ENCODE measurements around the gene JUN. TPM values are rescaled to one million over a fixed set of nuclear protein-coding genes. Genes with fewer than 3 reads are reported as not detected.

JUN gene
- total RNA-seq, 3 donors from 2014 or later, result 119 to 880 (median 379) TPM

DNA sequence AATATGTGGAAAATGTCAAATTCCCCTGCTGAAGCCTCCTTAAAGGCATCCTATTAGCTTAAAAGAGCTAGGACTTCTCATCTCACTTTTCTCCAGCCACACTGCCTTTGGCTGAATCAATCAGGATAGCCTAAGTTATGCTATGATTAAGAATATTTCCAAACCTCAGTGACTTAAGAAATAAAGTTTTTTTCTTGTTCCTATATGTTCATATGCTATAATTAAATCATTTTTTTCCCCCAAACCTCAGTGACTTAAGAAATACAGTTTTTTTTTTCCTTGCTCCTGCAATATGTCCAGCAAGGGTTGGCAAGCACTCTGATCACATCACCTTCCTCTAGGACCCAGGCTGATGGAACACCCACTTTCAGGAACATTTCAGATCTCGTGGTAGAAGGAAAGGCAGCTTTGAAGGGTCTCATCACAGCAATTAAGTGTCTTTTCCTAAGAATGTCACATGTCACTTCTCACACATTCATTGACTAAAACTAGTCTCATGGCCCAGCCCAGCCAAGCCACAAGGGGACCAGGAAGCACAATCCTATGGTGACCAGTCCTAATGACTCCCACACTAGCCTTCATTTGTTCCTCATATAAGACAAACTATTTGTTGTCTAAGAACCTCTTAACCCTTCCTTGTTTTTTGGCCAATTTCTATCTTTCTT lies 6.3 kb upstream of the JUN start:
- TF ChIP-seq, protein P1, sequence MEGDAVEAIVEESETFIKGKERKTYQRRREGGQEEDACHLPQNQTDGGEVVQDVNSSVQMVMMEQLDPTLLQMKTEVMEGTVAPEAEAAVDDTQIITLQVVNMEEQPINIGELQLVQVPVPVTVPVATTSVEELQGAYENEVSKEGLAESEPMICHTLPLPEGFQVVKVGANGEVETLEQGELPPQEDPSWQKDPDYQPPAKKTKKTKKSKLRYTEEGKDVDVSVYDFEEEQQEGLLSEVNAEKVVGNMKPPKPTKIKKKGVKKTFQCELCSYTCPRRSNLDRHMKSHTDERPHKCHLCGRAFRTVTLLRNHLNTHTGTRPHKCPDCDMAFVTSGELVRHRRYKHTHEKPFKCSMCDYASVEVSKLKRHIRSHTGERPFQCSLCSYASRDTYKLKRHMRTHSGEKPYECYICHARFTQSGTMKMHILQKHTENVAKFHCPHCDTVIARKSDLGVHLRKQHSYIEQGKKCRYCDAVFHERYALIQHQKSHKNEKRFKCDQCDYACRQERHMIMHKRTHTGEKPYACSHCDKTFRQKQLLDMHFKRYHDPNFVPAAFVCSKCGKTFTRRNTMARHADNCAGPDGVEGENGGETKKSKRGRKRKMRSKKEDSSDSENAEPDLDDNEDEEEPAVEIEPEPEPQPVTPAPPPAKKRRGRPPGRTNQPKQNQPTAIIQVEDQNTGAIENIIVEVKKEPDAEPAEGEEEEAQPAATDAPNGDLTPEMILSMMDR (IDR thresholded peaks at IDR 0.05), result no peak
- TF ChIP-seq POLR2A (IDR thresholded peaks at IDR 0.05) (no peak), POLR2AphosphoS5 (IDR thresholded peaks at IDR 0.05) (no peak)
- Histone ChIP-seq H3K9me3 (peaks cover 0 to 5% of the 10 kb centered on the region in 2 donors), H3K36me3 (no peaks in the 10 kb centered on the region), H3K27me3 (no peaks in the 10 kb centered on the region), H3K27ac (no peak overlapping the region), H3K4me3 (no peak overlapping the region), H3K4me1 (no peaks in the 10 kb centered on the region)
- DNase-seq (ENCODE audit: low spot score in 2 of 2), result no peak
- intact Hi-C loops (cut with DNase I; ENCODE audit: low total_unique reads), result no loop called here

- H3K4me3 ChIP-seq, result no peak overlapping the region
- no peaks in the 10 kb centered on the region for H3K4me1 ChIP-seq
- TF ChIP-seq, protein P1 (IDR thresholded peaks at IDR 0.05), result no peak
- no peak for TF ChIP-seq POLR2A (IDR thresholded peaks at IDR 0.05)
- no peak for TF ChIP-seq POLR2AphosphoS5 (IDR thresholded peaks at IDR 0.05)
- H3K27me3 ChIP-seq, result no peaks in the 10 kb centered on the region
- DNase-seq (ENCODE audit: low spot score in 2 of 2), result no peak
- no peaks in the 10 kb centered on the region for H3K36me3 ChIP-seq
- H3K27ac ChIP-seq, result no peak overlapping the region
- intact Hi-C loops (cut with DNase I; ENCODE audit: low total_unique reads), result no loop called here
- H3K9me3 ChIP-seq, result peaks cover 0 to 5% of the 10 kb centered on the region in 2 donors
Measured at GRCh38 chr1:58789322-58789856, 5.5 kb upstream of the JUN start.

GRCh38 chr1:58788259-58788658 lies 4.4 kb upstream of the JUN start:
- no peak for DNase-seq (ENCODE audit: low spot score in 2 of 2)
- no peaks in the 10 kb centered on the region for H3K36me3 ChIP-seq
- H3K4me3 ChIP-seq, result no peak overlapping the region
- no peak overlapping the region for H3K27ac ChIP-seq
- intact Hi-C loops (cut with DNase I; ENCODE audit: low total_unique reads), result no loop called here
- H3K9me3 ChIP-seq, result peaks cover 0 to 5% of the 10 kb centered on the region in 2 donors
- H3K4me1 ChIP-seq, result no peaks in the 10 kb centered on the region
- TF ChIP-seq POLR2AphosphoS5 (IDR thresholded peaks at IDR 0.05) (no peak), POLR2A (IDR thresholded peaks at IDR 0.05) (no peak)
- TF ChIP-seq, protein P1 (IDR thresholded peaks at IDR 0.05), result no peak
- no peaks in the 10 kb centered on the region for H3K27me3 ChIP-seq

- H3K27me3 ChIP-seq, result no peaks in the 10 kb centered on the region
- TF ChIP-seq POLR2AphosphoS5 (IDR thresholded peaks at IDR 0.05), result no peak
- TF ChIP-seq POLR2A (IDR thresholded peaks at IDR 0.05), result no peak
- TF ChIP-seq, protein P1 (IDR thresholded peaks at IDR 0.05), result no peak
Measured at GRCh38 chr1:58786927-58787245, 3.0 kb upstream of the JUN start.

GRCh38 chr1:58786184-58786926 lies 2.5 kb upstream of the JUN start:
- Histone ChIP-seq H3K27ac (peak overlapping the region; percentile 98 to 100), H3K4me3 (peak overlapping the region in 1 of 3 donors; percentile 80), H3K4me1 (no peaks in the 10 kb centered on the region), H3K27me3 (no peaks in the 10 kb centered on the region), H3K9me3 (peaks cover 0 to 5% of the 10 kb centered on the region in 2 donors), H3K36me3 (no peaks in the 10 kb centered on the region)
- no peak for TF ChIP-seq POLR2A (IDR thresholded peaks at IDR 0.05)
- TF ChIP-seq, protein P1 (IDR thresholded peaks at IDR 0.05), result no peak
- no peak for TF ChIP-seq POLR2AphosphoS5 (IDR thresholded peaks at IDR 0.05)
- intact Hi-C loops (cut with DNase I; ENCODE audit: low total_unique reads), result no loop called here
- DNase-seq (ENCODE audit: low spot score in 2 of 2), result no peak

More at GRCh38 chr1:58786927-58787245, 3.0 kb upstream of the JUN start:
- no peak for DNase-seq (ENCODE audit: low spot score in 2 of 2)
- intact Hi-C loops (cut with DNase I; ENCODE audit: low total_unique reads), result no loop called here
- H3K4me1 ChIP-seq, result no peaks in the 10 kb centered on the region
- H3K27ac ChIP-seq, result peak overlapping the region; percentile 98 to 100
- no peak overlapping the region for H3K4me3 ChIP-seq
- H3K36me3 ChIP-seq, result no peaks in the 10 kb centered on the region
- H3K9me3 ChIP-seq, result peaks cover 0 to 5% of the 10 kb centered on the region in 2 donors

Data from breast epithelium (tissue), 4 donors.